H1 (cell line): ENCODE measurements around the gene SLC35F6. TPM values are rescaled to one million over a fixed set of nuclear protein-coding genes. Genes with fewer than 3 reads are reported as not detected.

Experiments
- CTCF ChIA-PET: fragments of 300-600 bp; sonication (Branson Sonifier 250); formaldehyde crosslinking; loops from one replicate; lab custom pipeline; 2021; ENCODE audit not compliant: partially characterized antibody; lab: Charles Lee
- POLR2A ChIA-PET: fragments of 300-600 bp; sonication (Branson Sonifier 250); formaldehyde crosslinking; loops from one replicate; lab custom pipeline; 2021; ENCODE audit warnings: inconsistent platforms; ENCODE audit not compliant: partially characterized antibody; lab: Charles Lee
- DNase-seq, 2 experiments: peaks; one replicate each; pipeline versions ENCODE4 v3.0.0 to v3.0.0-alpha.2; 2010 to 2022; ENCODE audit warnings: low spot score in 2 of 2, low read depth in 1 of 2, mixed read lengths in 1 of 2
- FAIRE-seq: peaks from 2 replicates; lab custom pipeline; 2011; peaks lifted over from hg19 to GRCh38; lab: Jason Lieb, UNC
- H2AFZ ChIP-seq: 2 replicates; pipeline ENCODE4 v1.8.1; 2012; ENCODE audit warnings: low read length, inconsistent platforms
- H2AK5ac ChIP-seq: 2 replicates; pipeline ENCODE4 v1.6.1; 2013; ENCODE audit warnings: low read depth, low read length
- H2BK120ac ChIP-seq: replicated peaks from 2 replicates; pipeline ENCODE3; 2013; ENCODE audit warnings: low read depth, low read length, inconsistent platforms
- H2BK12ac ChIP-seq: 2 replicates; pipeline ENCODE4 v1.6.1; 2013; ENCODE audit warnings: low read depth, low read length
- H2BK15ac ChIP-seq: 2 replicates; pipeline ENCODE4 v1.6.1; 2013; ENCODE audit warnings: low read length
- H2BK20ac ChIP-seq: 2 replicates; pipeline ENCODE4 v1.6.1; 2013; ENCODE audit warnings: low read length
- H2BK5ac ChIP-seq: 2 replicates; pipeline ENCODE4 v1.6.1; 2013; ENCODE audit warnings: low read depth, low read length
- H3K14ac ChIP-seq: 2 replicates; pipeline ENCODE4 v1.6.1; 2013; ENCODE audit warnings: inconsistent platforms; ENCODE audit not compliant: insufficient read length
- H3K18ac ChIP-seq: 2 replicates; pipeline ENCODE4 v1.6.1; 2013; ENCODE audit warnings: low read length; ENCODE audit errors: extremely low read depth
- H3K23ac ChIP-seq: 2 replicates; pipeline ENCODE4 v1.6.1; 2013; ENCODE audit warnings: inconsistent platforms; ENCODE audit not compliant: insufficient read length
- H3K23me2 ChIP-seq: 2 replicates; pipeline ENCODE4 v1.6.1; 2013; ENCODE audit warnings: low read depth, low read length
- H3K27ac ChIP-seq: 2 replicates; pipeline ENCODE4 v1.6.1; 2011; ENCODE audit warnings: low read depth, low read length, inconsistent platforms
- H3K27me3 ChIP-seq, 4 experiments: replicated peaks in 1 of 4; 1 replicate in 1 of 4; 2 replicates in 3 of 4; pipeline versions ENCODE4 v1.6.1 to v1.8.1; 2011 to 2013; ENCODE audit warnings: low read length in 3 of 4, mild to moderate bottlenecking in 3 of 4, inconsistent platforms in 2 of 4, mixed read lengths in 2 of 4, moderate library complexity in 1 of 4; ENCODE audit not compliant: control insufficient read depth in 3 of 4, insufficient read depth in 3 of 4; ENCODE audit errors: extremely low read depth in 1 of 4
- H3K36me3 ChIP-seq, 4 experiments: 2 replicates each; pipeline versions ENCODE4 v1.6.1 to v1.8.1; 2011 to 2013; ENCODE audit warnings: mild to moderate bottlenecking in 4 of 4, low read length in 3 of 4, moderate library complexity in 2 of 4, control low read depth in 1 of 4, inconsistent platforms in 1 of 4; ENCODE audit not compliant: insufficient read depth in 4 of 4, control insufficient read depth in 2 of 4
- H3K4ac ChIP-seq: replicated peaks from 2 replicates; pipeline ENCODE3; 2013; ENCODE audit warnings: low read length, low read depth, mixed read lengths, inconsistent platforms; ENCODE audit not compliant: insufficient read length
- H3K4me1 ChIP-seq, 4 experiments: replicated peaks in 1 of 4; 1 replicate in 1 of 4; 2 replicates in 3 of 4; pipeline versions ENCODE4 v1.6.1 to v1.8.1; 2011 to 2013; ENCODE audit warnings: low read length in 3 of 4, inconsistent platforms in 2 of 4, mixed read lengths in 1 of 4; ENCODE audit not compliant: insufficient read depth in 4 of 4, control insufficient read depth in 3 of 4
- H3K4me2 ChIP-seq, 2 experiments: 2 replicates each; pipeline versions ENCODE4 v1.6.1 to v1.8.1; 2011 to 2013; ENCODE audit warnings: low read depth in 2 of 2, low read length in 2 of 2, control low read depth in 1 of 2, inconsistent platforms in 1 of 2, mild to moderate bottlenecking in 1 of 2; ENCODE audit not compliant: insufficient read depth in 1 of 2
- H3K4me3 ChIP-seq, 4 experiments: fragments of 200-600, 300-600 bp in 1 of 4; sonication (generic), shearing (Covaris generic), sonication (Bioruptor Twin) in 1 of 4; 2 replicates each; pipeline versions ENCODE4 v1.5.1 to v1.8.1; 2011 to 2016; ENCODE audit warnings: low read length in 4 of 4, low read depth in 3 of 4, control low read depth in 2 of 4, inconsistent platforms in 2 of 4, mild to moderate bottlenecking in 2 of 4, mixed read lengths in 1 of 4, moderate library complexity in 1 of 4; ENCODE audit not compliant: insufficient read depth in 2 of 4; ENCODE audit errors: extremely low read depth in 1 of 4
- H3K56ac ChIP-seq: replicated peaks from 2 replicates; pipeline ENCODE3; 2013; ENCODE audit warnings: low read depth, mild to moderate bottlenecking, mixed read lengths, low read length, inconsistent platforms; ENCODE audit not compliant: insufficient read length
- H3K79me1 ChIP-seq: 2 replicates; pipeline ENCODE4 v1.6.1; 2013; ENCODE audit warnings: low read depth, low read length, control low read depth
- H3K79me2 ChIP-seq, 2 experiments: 2 replicates each; pipeline versions ENCODE4 v1.6.1 to v1.8.1; 2012 to 2013; ENCODE audit warnings: low read length in 2 of 2, mild to moderate bottlenecking in 2 of 2, inconsistent platforms in 1 of 2; ENCODE audit not compliant: insufficient read depth in 2 of 2, control insufficient read depth in 1 of 2
- H3K9ac ChIP-seq, 4 experiments: replicated peaks in 1 of 4; 1 replicate in 1 of 4; 2 replicates in 3 of 4; pipeline versions ENCODE4 v1.6.1 to v1.8.1; 2011 to 2013; ENCODE audit warnings: low read depth in 3 of 4, low read length in 3 of 4, control low read depth in 2 of 4, mild to moderate bottlenecking in 2 of 4, moderate library complexity in 2 of 4, inconsistent platforms in 1 of 4; ENCODE audit errors: extremely low read depth in 1 of 4
- H3K9me3 ChIP-seq, 2 experiments: 2 replicates each; pipeline versions ENCODE4 v1.6.1 to v1.8.1; 2012 to 2013; ENCODE audit warnings: mild to moderate bottlenecking in 2 of 2, moderate library complexity in 2 of 2, control low read depth in 1 of 2, inconsistent platforms in 1 of 2, low read depth in 1 of 2, low read length in 1 of 2, mixed read lengths in 1 of 2; ENCODE audit not compliant: insufficient read depth in 2 of 2
- H4K20me1 ChIP-seq, 2 experiments: replicated peaks in 1 of 2; 2 replicates each; pipeline versions ENCODE3 to v1.8.1; 2011 to 2013; ENCODE audit warnings: inconsistent platforms in 2 of 2, low read length in 2 of 2, mild to moderate bottlenecking in 1 of 2; ENCODE audit not compliant: insufficient read depth in 2 of 2, control insufficient read depth in 1 of 2
- H4K5ac ChIP-seq: 2 replicates; pipeline ENCODE4 v1.6.1; 2013; ENCODE audit warnings: low read length, low read depth, mixed read lengths, inconsistent platforms; ENCODE audit not compliant: insufficient read length
- H4K8ac ChIP-seq: 2 replicates; pipeline ENCODE4 v1.8.0; 2013; ENCODE audit warnings: mild to moderate bottlenecking, moderate library complexity, low read length, inconsistent platforms; ENCODE audit not compliant: insufficient read depth; ENCODE audit errors: extremely low read depth
- H4K91ac ChIP-seq: replicated peaks from 2 replicates; pipeline ENCODE3; 2013; ENCODE audit warnings: low read length, mixed read lengths, inconsistent platforms; ENCODE audit not compliant: insufficient read length
- ASH2L ChIP-seq: fragments of 200-600, 300-600 bp; sonication (generic); IDR thresholded peaks from one replicate; pipeline ENCODE4 v1.7.1; 2017; ENCODE audit warnings: low read length
- BACH1 ChIP-seq: IDR thresholded peaks from 2 replicates; pipeline ENCODE4 v1.6.1; 2012; ENCODE audit warnings: low read length, improper control_type of control experiment
- BRCA1 ChIP-seq: IDR thresholded peaks from 2 replicates; pipeline ENCODE4 v1.6.1; 2012; ENCODE audit warnings: low read depth, low read length, improper control_type of control experiment
- CBX8 ChIP-seq: fragments of 300-800, 300-1000 bp; sonication (generic); IDR thresholded peaks from 2 replicates; pipeline ENCODE4 v1.7.1; 2016; ENCODE audit warnings: low read depth, low read length, borderline replicate concordance
- CEBPB ChIP-seq: IDR thresholded peaks from 2 replicates; pipeline ENCODE4 v1.6.1; 2012; ENCODE audit warnings: low read depth, low read length
- EGR1 ChIP-seq: IDR thresholded peaks from 2 replicates; pipeline ENCODE4 v1.6.1; 2011; ENCODE audit warnings: low read depth, low read length, borderline replicate concordance
- EP300 ChIP-seq, 2 experiments: IDR thresholded peaks; 1 replicate in 1 of 2; 2 replicates in 1 of 2; pipeline ENCODE4 v1.6.1; 2011 to 2012; ENCODE audit warnings: low read depth in 2 of 2, low read length in 2 of 2, mild to moderate bottlenecking in 2 of 2, borderline replicate concordance in 1 of 2, inconsistent platforms in 1 of 2, moderate library complexity in 1 of 2
- HDAC6 ChIP-seq: IDR thresholded peaks from one replicate; pipeline ENCODE4 v1.7.1; 2012; ENCODE audit warnings: low read depth, mild to moderate bottlenecking, inconsistent platforms, low read length, moderate library complexity
- JUN ChIP-seq: IDR thresholded peaks from 2 replicates; pipeline ENCODE4 v1.6.1; 2011; ENCODE audit warnings: low read depth, mild to moderate bottlenecking, improper control_type of control experiment, low read length
- PHF8 ChIP-seq: fragments of 200-600 bp; sonication (generic); conservative IDR thresholded peaks from 2 replicates; pipeline ENCODE4 v1.7.1; 2012; ENCODE audit warnings: low read depth, mild to moderate bottlenecking, inconsistent platforms, low read length, moderate library complexity
- POLR2AphosphoS5 ChIP-seq: IDR thresholded peaks from 2 replicates; pipeline ENCODE4 v1.6.1; 2011; ENCODE audit warnings: low read depth, low read length
- SIX5 ChIP-seq: IDR thresholded peaks from 2 replicates; pipeline ENCODE4 v1.6.1; 2011; ENCODE audit warnings: mild to moderate bottlenecking, low read depth, low read length
- TEAD4 ChIP-seq: IDR thresholded peaks from 2 replicates; pipeline ENCODE4 v1.6.1; 2012; ENCODE audit warnings: low read depth, low read length, inconsistent platforms, mixed read lengths
- WGBS, 2 experiments: shearing (Covaris generic) in 1 of 2; methylation state at CpG; one replicate each; pipeline versions ENCODE4 v1.1.6 to v1.1.7; 2013 to 2015; ENCODE audit warnings: low lambda C conversion rate in 2 of 2, mixed read lengths in 2 of 2, inconsistent platforms in 1 of 2, low coverage in 1 of 2, missing lambda C conversion rate in 1 of 2; ENCODE audit not compliant: insufficient replicate concordance in 2 of 2, insufficient coverage in 1 of 2, insufficient read length in 1 of 2; ENCODE audit errors: extremely low coverage in 1 of 2, missing lambda C conversion rate in 1 of 2; 5-methylcytosine and 5-hydroxymethylcytosine counted together
- polyA plus RNA-seq, 7 experiments: library from polyadenylated mRNA; depleted of rRNA in 3 of 7; stranded (reverse) in 5 of 7; unstranded in 2 of 7; fragments of >200 nt in 5 of 7; fragments of 200-250 nt in 2 of 7; gene quantifications; 1 replicate in 5 of 7; 2 replicates in 1 of 7; 4 replicates in 1 of 7; pipeline versions ENCODE4 v1.2.1 to v1.2.3, GENCODE V29; 2011 to 2013; ENCODE audit warnings: missing spikeins in 2 of 7, mixed read lengths in 2 of 7
- total RNA-seq: library from RNA; stranded (reverse); fragmentation: NEBNext Ultra II Directional; extraction: Animal tissue kit (Norgen Biotek cat#: 25700); gene quantifications from 2 replicates; pipeline ENCODE4 v1.2.1, GENCODE V29; 2021

The SLC35F6 gene
- total and polyA plus RNA-seq, 2 of the 8 experiments (the other 6 are each of a cell fraction or from before 2014, with no cell fraction given) = 11.2 to 13.5 TPM

- Histone ChIP-seq H3K36me3 (no peaks in the 10 kb centered on the region), H2BK15ac (no peak overlapping the region), H4K20me1 (no peaks in the 10 kb centered on the region), H3K14ac (no peak overlapping the region), H3K27ac (no peak overlapping the region), H3K27me3 (no peaks in the 10 kb centered on the region), H3K79me2 (no peaks in the 10 kb centered on the region), H3K9me3 (no peaks in the 10 kb centered on the region), H2BK12ac (no peak overlapping the region), H3K4ac (no peak overlapping the region), H3K23ac (no peak overlapping the region), H2AFZ (no peak overlapping the region; the same call in 1 of the 2 replicates), H3K4me1 (no peaks in the 10 kb centered on the region), H2BK20ac (no peak overlapping the region), H3K4me3 (no peak overlapping the region), H3K18ac (no peak overlapping the region), H4K5ac (no peak overlapping the region), H2AK5ac (no peak overlapping the region), H2BK5ac (no peak overlapping the region), H3K79me1 (no peaks in the 10 kb centered on the region), H4K8ac (no peak overlapping the region), H3K9ac (no peak overlapping the region), H4K91ac (no peak overlapping the region), H2BK120ac (no peak overlapping the region), H3K4me2 (no peak overlapping the region), H3K23me2 (no peaks in the 10 kb centered on the region; the same call in 1 of the 2 replicates), H3K56ac (no peak overlapping the region)
- ChIA-PET CTCF (interaction anchor here (1.0 to 14.9 kb wide), 4 partner anchors 8 to 126 kb away, joined by 3 to 367 read pairs (median 36); no protein-coding TSS in a partner anchor), POLR2A (interaction anchor here (1.7 kb wide), 1 partner anchor 15 kb away, joined by 4 read pairs; no protein-coding TSS in a partner anchor)
- 81% methylated on average over 8 of the region's 8 CpGs; no CpG with 5 or more reads in 1 of the 2 experiments for WGBS, 2 experiments
- no peak for FAIRE-seq
- no peak for DNase-seq
- TF ChIP-seq ASH2L (no peak), BRCA1 (no peak), TEAD4 (no peak), SIX5 (no peak), POLR2AphosphoS5 (no peak), HDAC6 (no peak), PHF8 (no peak), CBX8 (no peak), EP300 (IDR thresholded peaks at IDR 0.05; ENCODE audit: borderline replicate concordance in 1 of 2, low read depth in 2 of 2, low read length in 2 of 2) (no peak), CEBPB (no peak), JUN (no peak), BACH1 (no peak), EGR1 (no peak)
Observed at GRCh38 chr2:26735883-26736588, 28.0 kb upstream of the SLC35F6 start.
